Activated T-cell treated with anti-CD3 and anti-CD28 coated beads, Interleukin-2, amount 50 U/mL, for 1 hour (primary cell): ENCODE measurements around the gene NUCB2.

Experiments
- DNase-seq: peaks from one replicate; pipeline ENCODE4 v3.0.0-alpha.2; 2020

NUCB2 gene

DNA sequence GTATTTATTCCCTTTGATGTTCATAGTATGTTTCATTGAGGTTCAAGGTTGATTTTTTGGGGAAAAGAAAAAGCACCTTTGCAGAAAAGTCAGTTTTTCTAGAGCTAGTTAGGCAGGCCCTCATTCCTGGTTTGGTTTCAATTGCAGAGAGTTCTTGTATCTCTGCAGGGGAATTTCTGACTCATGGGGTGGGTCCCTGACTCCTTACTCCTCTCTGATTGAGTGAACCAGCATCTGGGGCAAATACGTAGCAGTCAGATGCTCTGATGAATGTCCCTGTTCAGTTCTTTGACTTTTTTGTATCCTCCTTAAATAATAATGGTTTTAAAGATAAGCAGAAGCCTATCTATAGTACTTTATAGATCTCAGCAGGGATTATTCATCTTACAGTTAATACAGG lies 67.4 kb downstream of the NUCB2 start:
- DNase-seq, result no peak

DNA sequence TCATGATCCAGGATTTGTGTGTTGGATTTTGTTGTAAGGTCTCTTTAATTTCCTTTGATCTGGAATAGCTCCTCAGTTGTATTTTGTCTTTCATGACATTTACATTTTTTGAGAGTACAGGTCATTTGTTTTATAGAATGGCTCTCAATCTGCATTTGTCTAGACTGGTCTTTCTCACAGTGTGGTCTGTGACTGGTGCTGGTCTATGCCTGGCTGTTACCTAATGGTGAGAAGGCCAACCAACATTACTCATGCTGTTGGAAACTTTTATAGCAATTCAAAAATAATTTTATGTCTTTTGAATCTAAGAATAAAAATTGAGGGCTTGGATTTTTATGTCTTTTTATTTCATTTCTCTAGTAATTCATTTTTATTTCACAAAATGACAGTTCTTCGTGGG lies 71.1 kb downstream of the NUCB2 start:
- DNase-seq, result no peak

GRCh38 chr11:17350455-17351171 lies 74.1 kb downstream of the NUCB2 start:
- DNase-seq, result no peak

- no peak for DNase-seq
These were observed 74.6 kb downstream of the NUCB2 start for GRCh38 chr11:17351172-17351509.

DNA sequence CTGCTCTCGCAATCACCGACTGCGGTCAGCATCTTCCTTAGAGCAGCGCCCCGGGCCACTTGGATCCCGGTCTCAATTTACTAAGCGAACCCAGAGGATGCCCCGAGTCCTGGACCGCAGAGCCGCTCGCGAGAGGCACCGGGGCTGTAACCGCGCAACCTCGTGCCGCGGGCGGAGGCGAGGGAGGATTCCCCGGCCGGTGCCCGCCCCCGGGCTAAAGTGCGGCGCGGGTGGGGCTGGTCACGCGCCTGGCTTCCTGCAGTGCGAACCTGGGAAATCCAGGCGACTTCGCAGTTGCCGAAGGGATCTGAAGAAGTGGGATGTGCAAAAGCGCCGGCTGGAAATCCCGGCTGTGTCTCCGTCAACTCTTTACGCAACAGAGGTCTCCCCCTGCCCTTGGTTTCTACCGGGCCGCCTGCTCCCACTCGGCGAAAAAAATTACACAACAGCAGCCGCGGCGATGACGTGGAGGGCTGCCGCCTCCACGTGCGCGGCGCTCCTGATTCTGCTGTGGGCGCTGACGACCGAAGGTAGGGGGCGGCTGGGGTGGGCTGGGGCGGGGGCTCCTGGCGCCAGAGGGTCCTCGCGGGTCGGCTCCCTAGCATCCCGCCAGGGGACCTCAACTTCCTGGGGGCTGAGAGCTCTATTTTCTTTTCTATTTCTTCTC lies 75.1 kb downstream of the NUCB2 start, which contains the start of gene NCR3LG1:
NCR3LG1 (plus strand) TSS at position 291 of the 667 bp plus-strand sequence; CDS start at position 461, 170 bp downstream.
- DNase-seq, result peak; percentile 73

DNA sequence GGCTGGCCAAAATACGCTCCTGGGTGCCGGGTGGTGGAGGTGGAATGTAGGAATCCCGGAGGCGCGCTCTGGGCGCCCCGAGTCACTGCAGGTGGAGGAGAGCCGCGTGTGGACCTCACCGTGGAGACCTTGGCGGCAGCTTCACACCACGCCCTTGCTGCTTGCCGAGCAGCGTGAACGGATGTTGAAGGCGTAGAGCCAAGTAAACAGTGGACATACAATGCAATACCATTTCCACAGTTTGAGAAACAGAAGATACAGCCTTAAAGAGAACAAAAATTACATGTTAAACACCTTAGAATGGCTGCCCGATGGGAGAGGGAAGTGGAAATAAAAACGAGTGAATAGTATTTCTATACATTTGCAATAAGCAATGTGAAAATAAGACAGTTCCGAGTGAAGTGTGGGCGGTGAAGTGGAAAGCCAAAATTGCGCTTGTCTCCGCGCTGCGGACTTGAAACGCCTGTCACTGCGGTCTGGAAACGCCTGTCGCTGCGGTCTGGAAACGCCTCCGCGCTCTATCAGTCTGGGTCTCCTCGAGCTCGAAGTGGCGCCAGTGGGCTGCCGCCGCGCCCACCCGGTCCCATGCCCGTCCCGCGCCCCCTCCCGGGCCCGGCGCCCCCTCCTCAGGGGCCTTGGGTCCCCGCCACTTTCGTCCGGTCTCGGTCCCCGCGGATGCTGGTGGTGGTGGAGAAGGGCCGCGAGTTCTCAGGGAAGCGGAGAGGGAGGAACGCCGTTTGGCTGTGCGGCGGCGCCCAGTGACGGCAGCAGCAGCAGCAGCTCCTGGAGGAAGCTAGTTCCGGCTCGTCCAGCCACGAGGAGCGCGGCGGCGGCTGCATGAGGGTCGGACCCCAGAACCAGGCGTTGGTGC lies 76.6 kb downstream of the NUCB2 start:
- DNase-seq, result peak; percentile 66

DNA sequence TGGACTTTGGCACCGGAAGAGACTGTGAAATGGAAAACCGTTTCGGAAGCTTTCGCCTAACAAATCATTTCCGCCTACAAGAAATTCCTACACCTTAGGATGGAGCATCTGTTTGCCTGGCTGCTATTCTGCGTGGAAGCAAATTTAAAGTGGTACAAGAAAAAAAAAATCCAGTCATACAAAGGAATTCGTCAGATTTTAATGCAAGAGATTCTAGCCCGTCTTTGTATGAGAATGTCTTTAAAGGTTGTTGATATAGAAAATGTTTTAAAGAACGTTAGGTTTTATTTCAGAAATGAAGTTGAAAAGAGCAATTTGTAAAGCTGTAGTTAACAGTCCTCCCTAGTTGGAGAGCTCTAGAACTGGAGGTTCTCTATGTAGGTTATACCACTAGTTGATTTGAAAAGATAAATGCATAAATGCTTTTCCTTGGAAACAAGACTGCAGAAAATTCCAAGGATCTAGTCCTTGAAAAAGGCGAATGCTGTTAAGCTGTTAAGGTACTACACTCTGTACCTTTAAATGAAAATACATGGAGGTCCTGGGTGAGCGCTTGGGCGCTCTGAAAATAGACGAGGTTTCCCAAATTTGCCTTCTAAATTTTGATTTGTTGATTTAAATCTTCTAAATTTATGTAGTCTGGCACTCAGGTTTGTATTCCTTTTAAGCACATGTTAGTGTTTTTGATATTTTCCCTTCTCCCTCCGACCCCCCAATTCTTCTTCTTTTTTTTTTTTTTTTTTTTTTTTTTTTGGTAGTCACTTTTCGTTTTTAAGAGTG lies 77.5 kb downstream of the NUCB2 start:
- DNase-seq, result no peak

DNA sequence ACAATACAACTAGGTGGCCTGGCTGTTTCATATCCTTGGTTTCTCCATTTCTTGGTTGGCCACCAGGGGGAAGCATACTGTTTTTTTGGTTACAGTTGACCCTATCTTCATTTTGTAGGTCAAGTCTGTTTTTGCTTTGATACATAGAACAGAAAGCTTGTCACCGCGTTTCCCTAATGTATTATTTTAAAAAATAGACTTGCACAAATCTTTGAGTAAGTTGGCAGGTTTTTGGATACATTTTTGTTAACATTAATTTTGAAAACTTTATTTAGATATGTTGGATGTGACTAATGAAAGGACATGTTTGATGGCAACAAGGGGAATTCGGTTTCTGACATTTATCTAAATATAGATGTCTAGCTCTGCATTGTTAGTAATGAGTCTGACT lies 78.1 kb downstream of the NUCB2 start:
- no peak for DNase-seq

DNA sequence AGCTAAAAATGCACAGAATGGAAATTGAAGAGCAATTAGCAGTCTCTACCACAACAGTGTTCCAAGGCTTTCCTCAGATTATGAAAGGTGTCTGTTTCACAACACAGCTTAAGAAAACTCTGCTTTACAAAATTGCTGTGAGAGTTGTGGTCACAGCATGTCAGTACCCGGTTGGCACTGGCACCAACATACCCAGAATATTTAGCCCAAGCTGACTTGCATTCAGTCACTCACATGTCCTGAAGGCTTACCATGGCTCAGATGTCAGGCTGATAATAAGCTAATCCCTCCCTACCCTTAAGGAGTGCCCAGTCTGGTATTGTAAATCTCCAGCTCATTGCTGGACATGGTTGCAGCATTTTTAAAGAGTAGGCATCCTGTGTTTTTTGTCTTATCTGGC lies 90.0 kb downstream of the NUCB2 start:
- no peak for DNase-seq

GRCh38 chr11:17368551-17368950 lies 92.0 kb downstream of the NUCB2 start:
- DNase-seq, result no peak

GRCh38 chr11:17369094-17369493 lies 92.6 kb downstream of the NUCB2 start:
- no peak for DNase-seq

GRCh38 chr11:17369684-17370243 lies 93.2 kb downstream of the NUCB2 start:
- no peak for DNase-seq

DNA sequence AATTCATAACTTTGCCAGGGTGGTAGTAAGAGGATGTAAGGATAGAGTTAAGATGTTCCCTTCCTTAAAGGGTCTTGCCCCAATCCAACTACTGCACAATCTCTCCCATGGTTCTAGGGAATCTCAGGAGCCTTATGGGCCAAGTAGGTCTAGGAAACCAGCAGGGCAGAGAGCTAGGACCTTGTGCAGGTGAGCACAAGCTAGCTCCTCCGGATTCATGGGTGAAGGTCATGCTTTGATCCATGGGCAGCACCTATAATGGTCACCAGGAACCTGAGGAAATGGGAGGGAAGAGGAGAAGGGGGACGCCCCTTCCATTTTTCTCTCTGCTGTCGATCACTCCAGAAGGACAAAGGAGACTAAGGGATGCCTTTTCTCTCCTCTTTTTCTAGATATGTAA lies 95.1 kb downstream of the NUCB2 start:
- DNase-seq, result no peak

- no peak for DNase-seq
These were observed 99.0 kb downstream of the NUCB2 start for GRCh38 chr11:17375547-17375946.

GRCh38 chr11:17376493-17376892 lies 100.0 kb downstream of the NUCB2 start:
- DNase-seq, result no peak

GRCh38 chr11:17378655-17379054 lies 102.1 kb downstream of the NUCB2 start:
- DNase-seq, result no peak

GRCh38 chr11:17379383-17380180 lies 103.0 kb downstream of the NUCB2 start:
- DNase-seq, result no peak

GRCh38 chr11:17381156-17381555 lies 104.6 kb downstream of the NUCB2 start:
- DNase-seq, result no peak
